ENCODE results near the gene UTS2B. TPM values are rescaled to one million over a fixed set of nuclear protein-coding genes. Genes with fewer than 3 reads are reported as not detected.

UTS2B gene
- total RNA-seq, 1 donor from 2014 or later: 16.8 TPM

GRCh38 chr3:191363221-191363620 is 32.9 kb upstream of the UTS2B start:
- intact Hi-C loops (cut with DNase I): no loop called here
- Histone ChIP-seq H3K27me3 (no peaks in the 10 kb centered on the region), H3K9me3 (no peaks in the 10 kb centered on the region), H3K4me3 (no peak overlapping the region), H3K4me1 (no peaks in the 10 kb centered on the region), H3K27ac (no peak overlapping the region), H3K36me3 (peaks cover 13 to 49% of the 10 kb centered on the region in 2 donors)
- no peak for DNase-seq (ENCODE audit: low spot score in 2 of 2)
- TF ChIP-seq, protein P1, sequence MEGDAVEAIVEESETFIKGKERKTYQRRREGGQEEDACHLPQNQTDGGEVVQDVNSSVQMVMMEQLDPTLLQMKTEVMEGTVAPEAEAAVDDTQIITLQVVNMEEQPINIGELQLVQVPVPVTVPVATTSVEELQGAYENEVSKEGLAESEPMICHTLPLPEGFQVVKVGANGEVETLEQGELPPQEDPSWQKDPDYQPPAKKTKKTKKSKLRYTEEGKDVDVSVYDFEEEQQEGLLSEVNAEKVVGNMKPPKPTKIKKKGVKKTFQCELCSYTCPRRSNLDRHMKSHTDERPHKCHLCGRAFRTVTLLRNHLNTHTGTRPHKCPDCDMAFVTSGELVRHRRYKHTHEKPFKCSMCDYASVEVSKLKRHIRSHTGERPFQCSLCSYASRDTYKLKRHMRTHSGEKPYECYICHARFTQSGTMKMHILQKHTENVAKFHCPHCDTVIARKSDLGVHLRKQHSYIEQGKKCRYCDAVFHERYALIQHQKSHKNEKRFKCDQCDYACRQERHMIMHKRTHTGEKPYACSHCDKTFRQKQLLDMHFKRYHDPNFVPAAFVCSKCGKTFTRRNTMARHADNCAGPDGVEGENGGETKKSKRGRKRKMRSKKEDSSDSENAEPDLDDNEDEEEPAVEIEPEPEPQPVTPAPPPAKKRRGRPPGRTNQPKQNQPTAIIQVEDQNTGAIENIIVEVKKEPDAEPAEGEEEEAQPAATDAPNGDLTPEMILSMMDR (IDR thresholded peaks at IDR 0.05): no peak

DNA sequence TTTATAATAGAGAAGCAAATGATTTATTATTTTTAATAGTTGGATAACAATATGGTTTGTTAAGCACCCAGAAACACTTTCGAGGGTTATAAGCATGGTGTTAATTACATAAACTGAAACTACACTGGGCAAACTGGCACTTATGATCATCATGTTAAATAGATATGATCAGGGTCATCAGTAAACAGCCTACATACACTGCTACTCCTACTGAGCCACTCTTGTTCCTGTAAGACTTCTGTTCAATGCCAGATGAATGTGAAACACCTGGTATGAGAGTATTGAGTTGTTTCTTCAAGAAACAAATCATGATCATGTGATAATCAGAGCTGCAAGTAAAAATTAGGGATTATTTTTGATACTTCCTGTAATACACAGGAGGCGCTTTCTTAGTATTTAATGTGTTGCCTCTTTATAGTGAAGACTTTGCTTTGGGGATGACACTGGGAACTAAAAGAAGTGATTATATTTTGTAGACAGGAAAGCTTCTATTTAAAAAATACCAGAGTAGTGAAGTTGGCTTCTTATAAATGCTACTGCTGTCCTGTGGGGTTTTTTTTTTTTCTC is 32.3 kb upstream of the UTS2B start:
- Histone ChIP-seq H3K4me3 (no peak overlapping the region), H3K36me3 (peaks cover 13 to 54% of the 10 kb centered on the region in 2 donors)
- intact Hi-C loops (cut with DNase I): no loop called here

DNA sequence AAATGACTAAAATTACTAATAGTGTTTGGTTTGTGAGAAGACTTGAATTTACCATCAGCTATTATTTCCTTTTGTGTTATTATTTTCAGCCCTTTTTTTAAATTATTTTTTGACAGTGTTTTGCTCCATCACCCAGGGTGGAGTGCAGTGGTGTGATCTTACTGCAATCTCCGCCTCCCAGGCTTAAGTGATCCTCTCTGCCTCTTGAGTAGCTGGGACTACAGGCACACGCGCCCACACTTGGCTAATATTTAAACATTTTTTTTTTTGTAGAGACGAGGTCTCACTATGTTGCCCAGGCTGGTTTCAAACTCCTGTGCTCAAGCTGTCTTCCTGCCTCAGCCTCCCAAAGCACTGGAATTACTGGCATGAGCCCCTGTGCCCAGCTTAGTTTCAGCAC is 31.7 kb upstream of the UTS2B start:
- H3K36me3 ChIP-seq: peaks cover 13 to 48% of the 10 kb centered on the region in 2 donors
- DNase-seq (ENCODE audit: low spot score in 2 of 2): no peak
- intact Hi-C loops (cut with DNase I): no loop called here
- TF ChIP-seq, protein P1 (IDR thresholded peaks at IDR 0.05): no peak
- no peak overlapping the region for H3K27ac ChIP-seq
- H3K4me1 ChIP-seq: peaks cover 0 to 8% of the 10 kb centered on the region in 2 donors
- no peaks in the 10 kb centered on the region for H3K27me3 ChIP-seq
- no peak overlapping the region for H3K4me3 ChIP-seq
- H3K9me3 ChIP-seq: no peaks in the 10 kb centered on the region

More for the DNA sequence above, 32.3 kb upstream of the UTS2B start:
- Histone ChIP-seq H3K9me3 (no peaks in the 10 kb centered on the region), H3K27me3 (no peaks in the 10 kb centered on the region), H3K27ac (no peak overlapping the region), H3K4me1 (peaks cover 0 to 3% of the 10 kb centered on the region in 2 donors)
- DNase-seq (ENCODE audit: low spot score in 2 of 2): no peak
- TF ChIP-seq, protein P1 (IDR thresholded peaks at IDR 0.05): no peak

DNA sequence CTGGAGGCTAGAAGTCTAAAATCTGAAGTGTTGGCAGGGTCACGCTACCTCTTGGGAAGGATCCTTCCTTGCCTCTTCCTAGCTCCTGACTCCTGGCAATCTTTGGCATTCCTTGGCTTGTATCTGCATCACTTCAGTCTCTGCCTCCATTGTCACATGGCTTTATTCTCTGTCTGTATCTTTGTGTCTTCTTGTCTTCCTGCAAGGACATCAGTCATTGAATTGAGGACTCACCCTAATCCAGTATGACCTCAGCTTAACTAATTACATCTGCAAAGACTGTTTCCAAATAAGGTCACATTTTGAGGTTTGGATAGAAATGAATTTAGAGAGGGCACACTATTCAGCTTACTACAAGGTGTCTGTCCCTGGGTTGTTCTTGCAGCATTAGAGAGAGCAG is 31.1 kb upstream of the UTS2B start:
- Histone ChIP-seq H3K27ac (no peak overlapping the region), H3K27me3 (no peaks in the 10 kb centered on the region), H3K4me1 (peaks cover 0 to 13% of the 10 kb centered on the region in 2 donors), H3K36me3 (peaks cover 13 to 44% of the 10 kb centered on the region in 2 donors), H3K9me3 (no peaks in the 10 kb centered on the region), H3K4me3 (no peak overlapping the region)
- intact Hi-C loops (cut with DNase I): no loop called here
- TF ChIP-seq, protein P1 (IDR thresholded peaks at IDR 0.05): no peak
- no peak for DNase-seq (ENCODE audit: low spot score in 2 of 2)

GRCh38 chr3:191360620-191361019 is 30.3 kb upstream of the UTS2B start:
- no peak overlapping the region for H3K27ac ChIP-seq
- no peak overlapping the region for H3K4me3 ChIP-seq
- H3K27me3 ChIP-seq: no peaks in the 10 kb centered on the region
- no peaks in the 10 kb centered on the region for H3K9me3 ChIP-seq
- TF ChIP-seq, protein P1 (IDR thresholded peaks at IDR 0.05): no peak
- intact Hi-C loops (cut with DNase I): no loop called here
- peaks cover 13 to 40% of the 10 kb centered on the region in 2 donors for H3K36me3 ChIP-seq
- no peak for DNase-seq (ENCODE audit: low spot score in 2 of 2)
- peaks cover 0 to 18% of the 10 kb centered on the region in 2 donors for H3K4me1 ChIP-seq

GRCh38 chr3:191358929-191359328 is 28.6 kb upstream of the UTS2B start:
- no peak for DNase-seq (ENCODE audit: low spot score in 2 of 2)
- TF ChIP-seq, protein P1 (IDR thresholded peaks at IDR 0.05): no peak
- Histone ChIP-seq H3K4me1 (peaks cover 0 to 18% of the 10 kb centered on the region in 2 donors), H3K4me3 (no peak overlapping the region), H3K27me3 (no peaks in the 10 kb centered on the region), H3K9me3 (no peaks in the 10 kb centered on the region), H3K36me3 (peaks cover 13 to 40% of the 10 kb centered on the region in 2 donors), H3K27ac (no peak overlapping the region)
- intact Hi-C loops (cut with DNase I): no loop called here

All from ascending aorta (tissue), 2 donors.